HepG2 (cell line): Measurements from ENCODE around the gene SQSTM1. TPM values are rescaled to one million over a fixed set of nuclear protein-coding genes. Genes with fewer than 3 reads are reported as not detected.

Experiments used
- CENPT ChIP-seq: sonication (generic); formaldehyde crosslinking; IDR thresholded peaks from 2 replicates; pipeline ENCODE4 v1.8.0; 2022; ENCODE audit warnings: low read depth, mild to moderate bottlenecking, moderate library complexity, missing genetic modification reagents
- EHMT2 ChIP-seq: fragments of 200-600 bp; sonication (generic); IDR thresholded peaks from 2 replicates; pipeline ENCODE4 v1.7.0; 2017; ENCODE audit warnings: antibody characterized with exemption, low read depth, low read length, borderline replicate concordance
- FLYWCH1 ChIP-seq: sonication (generic); formaldehyde crosslinking; IDR thresholded peaks from 2 replicates; pipeline ENCODE4 v1.8.1; 2023; ENCODE audit warnings: mild to moderate bottlenecking, missing genetic modification reagents
- NFATC3 ChIP-seq: sonication (generic); formaldehyde crosslinking; IDR thresholded peaks from 2 replicates; pipeline ENCODE4 v1.5.1; 2020; ENCODE audit warnings: mild to moderate bottlenecking, missing genetic modification reagents
- NFRKB ChIP-seq: fragments of 450-650 bp; IDR thresholded peaks from 2 replicates; pipeline ENCODE4 v1.6.1; 2017
- NFYC ChIP-seq: IDR thresholded peaks from 2 replicates; pipeline ENCODE4 v1.6.1; 2016; ENCODE audit warnings: missing genetic modification reagents, missing compliant biosample characterization
- RBM39 ChIP-seq: fragments of 200-400 bp; formaldehyde crosslinking; IDR thresholded peaks from one replicate; pipeline ENCODE4 v1.6.1; 2018; ENCODE audit warnings: antibody characterized with exemption, mild to moderate bottlenecking, low read depth, low read length; ENCODE audit not compliant: poor library complexity, severe bottlenecking
- ZFY ChIP-seq: sonication (generic); formaldehyde crosslinking; IDR thresholded peaks from 2 replicates; pipeline ENCODE4 v1.4.0; 2020; ENCODE audit warnings: missing genetic modification reagents
- ZNF20 ChIP-seq: sonication (generic); formaldehyde crosslinking; IDR thresholded peaks from 2 replicates; pipeline ENCODE4 v1.4.0; 2020; ENCODE audit warnings: mild to moderate bottlenecking, moderate library complexity, missing genetic modification reagents
- ZNF343 ChIP-seq: sonication (generic); formaldehyde crosslinking; IDR thresholded peaks from 2 replicates; pipeline ENCODE4 v1.4.0; 2020; ENCODE audit warnings: mild to moderate bottlenecking, missing genetic modification reagents
- ZNF629 ChIP-seq: sonication (generic); formaldehyde crosslinking; conservative IDR thresholded peaks from 2 replicates; pipeline ENCODE4 v1.5.0; 2020; ENCODE audit warnings: missing genetic modification reagents
- polyA plus RNA-seq, 8 experiments: library from polyadenylated mRNA; depleted of rRNA in 3 of 8; stranded (reverse) in 7 of 8; unstranded in 1 of 8; fragments of >200 nt; fragmentation: Illumina TruSeq in 4 of 8; extraction: Trizol in 4 of 8; gene quantifications; 2 replicates each; pipeline versions ENCODE4 v1.2.1 to v1.2.3, GENCODE V29; 2011 to 2016; ENCODE audit warnings: low read depth in 4 of 8, missing spikeins in 1 of 8, mixed read lengths in 1 of 8; ENCODE audit not compliant: insufficient read depth in 1 of 8
- total RNA-seq, 5 experiments: library from RNA; depleted of rRNA; stranded (reverse); fragments of >200 nt; fragmentation: Illumina TruSeq; extraction: Trizol; gene quantifications; 2 replicates each; pipeline ENCODE4 v1.2.3, GENCODE V29; 2016; ENCODE audit warnings: low read depth in 1 of 5
- TF ChIP-seq, protein P1 (sequence below): sonication (generic); formaldehyde crosslinking; IDR thresholded peaks from 2 replicates; pipeline ENCODE4 v1.5.1; 2020; ENCODE audit warnings: mild to moderate bottlenecking, missing genetic modification reagents
- TF ChIP-seq, protein P2 (sequence below): sonication (generic); formaldehyde crosslinking; IDR thresholded peaks from 2 replicates; pipeline ENCODE4 v1.4.0; 2020; ENCODE audit warnings: mild to moderate bottlenecking, low read depth, missing genetic modification reagents
- TF ChIP-seq, protein P3 (sequence below): sonication (generic); formaldehyde crosslinking; IDR thresholded peaks from 2 replicates; pipeline ENCODE4 v1.4.0; 2020; ENCODE audit warnings: missing genetic modification reagents
- TF ChIP-seq, protein P4 (sequence below), 2 experiments: sonication (generic) in 1 of 2; formaldehyde crosslinking in 1 of 2; IDR thresholded peaks; 2 replicates each; pipeline versions ENCODE4 v1.4.0 to v1.6.1; 2016 to 2020; ENCODE audit warnings: borderline replicate concordance in 1 of 2, low read depth in 1 of 2, mild to moderate bottlenecking in 1 of 2, missing genetic modification reagents in 1 of 2

Gene SQSTM1
- total and polyA plus RNA-seq, 2 of the 13 experiments (the other 11 are each of a cell fraction or from before 2014, with no cell fraction given), result 90.9 to 160 TPM

DNA sequence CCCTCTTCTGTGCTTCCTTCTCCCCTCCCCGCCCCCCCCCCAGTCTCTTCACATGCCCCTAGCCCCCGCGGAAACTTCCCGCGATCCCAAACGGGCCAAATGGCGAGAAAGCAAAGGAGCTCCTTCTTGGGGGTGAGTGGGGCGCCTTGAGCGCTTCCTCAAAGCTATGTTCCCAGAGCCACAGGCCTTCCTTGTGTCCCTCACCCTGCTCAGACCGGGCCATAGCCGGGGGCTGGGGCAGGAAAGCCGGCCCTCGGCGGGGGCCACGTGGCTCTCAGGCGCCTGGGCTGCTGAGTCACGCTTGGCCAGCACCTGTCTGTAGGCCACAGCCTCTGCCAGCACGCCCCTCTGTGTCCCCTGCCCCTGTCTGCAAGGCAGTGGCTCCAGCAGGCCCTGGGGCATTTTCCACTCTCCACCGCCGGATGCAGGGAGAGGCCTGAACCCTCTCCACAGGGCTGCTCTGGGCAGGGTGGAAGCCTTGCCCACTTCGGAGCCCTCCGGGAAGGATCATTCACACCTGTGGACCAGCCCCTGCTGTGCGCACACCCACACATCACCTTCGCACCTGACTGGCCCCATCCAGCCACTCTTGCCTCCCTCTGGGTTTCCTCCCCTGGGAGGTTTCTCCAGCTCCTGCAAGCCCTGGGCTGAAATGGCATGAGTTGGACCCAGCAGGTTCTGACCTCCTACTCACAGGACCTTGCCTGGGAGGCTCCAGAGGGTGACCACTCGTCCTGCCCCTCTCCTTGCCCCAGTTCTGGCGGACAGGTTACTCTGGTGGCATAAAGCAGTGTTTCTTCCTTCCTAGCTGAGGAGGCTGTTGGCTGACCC is 1.2 kb upstream of the SQSTM1 start (continued):
- TF ChIP-seq, protein P1, sequence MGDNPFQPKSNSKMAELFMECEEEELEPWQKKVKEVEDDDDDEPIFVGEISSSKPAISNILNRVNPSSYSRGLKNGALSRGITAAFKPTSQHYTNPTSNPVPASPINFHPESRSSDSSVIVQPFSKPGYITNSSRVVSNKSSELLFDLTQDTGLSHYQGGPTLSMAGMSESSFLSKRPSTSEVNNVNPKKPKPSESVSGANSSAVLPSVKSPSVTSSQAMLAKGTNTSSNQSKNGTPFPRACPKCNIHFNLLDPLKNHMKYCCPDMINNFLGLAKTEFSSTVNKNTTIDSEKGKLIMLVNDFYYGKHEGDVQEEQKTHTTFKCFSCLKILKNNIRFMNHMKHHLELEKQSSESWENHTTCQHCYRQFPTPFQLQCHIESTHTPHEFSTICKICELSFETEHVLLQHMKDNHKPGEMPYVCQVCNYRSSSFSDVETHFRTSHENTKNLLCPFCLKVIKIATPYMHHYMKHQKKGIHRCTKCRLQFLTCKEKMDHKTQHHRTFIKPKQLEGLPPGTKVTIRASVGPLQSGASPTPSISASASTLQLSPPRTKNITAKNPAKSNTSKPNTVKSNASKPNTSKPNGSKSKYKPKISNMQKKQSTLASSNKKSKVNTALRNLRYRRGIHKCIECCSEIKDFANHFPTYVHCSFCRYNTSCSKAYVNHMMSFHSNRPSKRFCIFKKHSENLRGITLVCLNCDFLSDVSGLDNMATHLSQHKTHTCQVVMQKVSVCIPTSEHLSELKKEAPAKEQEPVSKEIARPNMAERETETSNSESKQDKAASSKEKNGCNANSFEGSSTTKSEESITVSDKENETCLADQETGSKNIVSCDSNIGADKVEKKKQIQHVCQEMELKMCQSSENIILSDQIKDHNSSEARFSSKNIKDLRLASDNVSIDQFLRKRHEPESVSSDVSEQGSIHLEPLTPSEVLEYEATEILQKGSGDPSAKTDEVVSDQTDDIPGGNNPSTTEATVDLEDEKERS (CRISPR knock-in tag), result no peak
- TF ChIP-seq RBM39, result no peak
- TF ChIP-seq, protein P2, sequence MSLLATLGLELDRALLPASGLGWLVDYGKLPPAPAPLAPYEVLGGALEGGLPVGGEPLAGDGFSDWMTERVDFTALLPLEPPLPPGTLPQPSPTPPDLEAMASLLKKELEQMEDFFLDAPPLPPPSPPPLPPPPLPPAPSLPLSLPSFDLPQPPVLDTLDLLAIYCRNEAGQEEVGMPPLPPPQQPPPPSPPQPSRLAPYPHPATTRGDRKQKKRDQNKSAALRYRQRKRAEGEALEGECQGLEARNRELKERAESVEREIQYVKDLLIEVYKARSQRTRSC, result no peak
- no peak for TF ChIP-seq FLYWCH1
- no peak for TF ChIP-seq CENPT (CRISPR knock-in tag)
- no peak for TF ChIP-seq EHMT2
- peak; percentile 81 for TF ChIP-seq ZNF20 (CRISPR knock-in tag)
- TF ChIP-seq ZNF343, result no peak; the same call in 1 of the 2 replicates
- TF ChIP-seq NFRKB, result no peak
- TF ChIP-seq NFATC3 (CRISPR knock-in tag), result no peak
- TF ChIP-seq ZFY (CRISPR knock-in tag), result peak; percentile 97
- 0 out of 2 replicates have a peak, but pooled peaks have one; percentile 18 for TF ChIP-seq NFYC
- TF ChIP-seq, protein P3, sequence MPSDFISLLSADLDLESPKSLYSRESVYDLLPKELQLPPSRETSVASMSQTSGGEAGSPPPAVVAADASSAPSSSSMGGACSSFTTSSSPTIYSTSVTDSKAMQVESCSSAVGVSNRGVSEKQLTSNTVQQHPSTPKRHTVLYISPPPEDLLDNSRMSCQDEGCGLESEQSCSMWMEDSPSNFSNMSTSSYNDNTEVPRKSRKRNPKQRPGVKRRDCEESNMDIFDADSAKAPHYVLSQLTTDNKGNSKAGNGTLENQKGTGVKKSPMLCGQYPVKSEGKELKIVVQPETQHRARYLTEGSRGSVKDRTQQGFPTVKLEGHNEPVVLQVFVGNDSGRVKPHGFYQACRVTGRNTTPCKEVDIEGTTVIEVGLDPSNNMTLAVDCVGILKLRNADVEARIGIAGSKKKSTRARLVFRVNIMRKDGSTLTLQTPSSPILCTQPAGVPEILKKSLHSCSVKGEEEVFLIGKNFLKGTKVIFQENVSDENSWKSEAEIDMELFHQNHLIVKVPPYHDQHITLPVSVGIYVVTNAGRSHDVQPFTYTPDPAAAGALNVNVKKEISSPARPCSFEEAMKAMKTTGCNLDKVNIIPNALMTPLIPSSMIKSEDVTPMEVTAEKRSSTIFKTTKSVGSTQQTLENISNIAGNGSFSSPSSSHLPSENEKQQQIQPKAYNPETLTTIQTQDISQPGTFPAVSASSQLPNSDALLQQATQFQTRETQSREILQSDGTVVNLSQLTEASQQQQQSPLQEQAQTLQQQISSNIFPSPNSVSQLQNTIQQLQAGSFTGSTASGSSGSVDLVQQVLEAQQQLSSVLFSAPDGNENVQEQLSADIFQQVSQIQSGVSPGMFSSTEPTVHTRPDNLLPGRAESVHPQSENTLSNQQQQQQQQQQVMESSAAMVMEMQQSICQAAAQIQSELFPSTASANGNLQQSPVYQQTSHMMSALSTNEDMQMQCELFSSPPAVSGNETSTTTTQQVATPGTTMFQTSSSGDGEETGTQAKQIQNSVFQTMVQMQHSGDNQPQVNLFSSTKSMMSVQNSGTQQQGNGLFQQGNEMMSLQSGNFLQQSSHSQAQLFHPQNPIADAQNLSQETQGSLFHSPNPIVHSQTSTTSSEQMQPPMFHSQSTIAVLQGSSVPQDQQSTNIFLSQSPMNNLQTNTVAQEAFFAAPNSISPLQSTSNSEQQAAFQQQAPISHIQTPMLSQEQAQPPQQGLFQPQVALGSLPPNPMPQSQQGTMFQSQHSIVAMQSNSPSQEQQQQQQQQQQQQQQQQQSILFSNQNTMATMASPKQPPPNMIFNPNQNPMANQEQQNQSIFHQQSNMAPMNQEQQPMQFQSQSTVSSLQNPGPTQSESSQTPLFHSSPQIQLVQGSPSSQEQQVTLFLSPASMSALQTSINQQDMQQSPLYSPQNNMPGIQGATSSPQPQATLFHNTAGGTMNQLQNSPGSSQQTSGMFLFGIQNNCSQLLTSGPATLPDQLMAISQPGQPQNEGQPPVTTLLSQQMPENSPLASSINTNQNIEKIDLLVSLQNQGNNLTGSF (CRISPR knock-in tag), result peak; percentile 82
- TF ChIP-seq, protein P4, sequence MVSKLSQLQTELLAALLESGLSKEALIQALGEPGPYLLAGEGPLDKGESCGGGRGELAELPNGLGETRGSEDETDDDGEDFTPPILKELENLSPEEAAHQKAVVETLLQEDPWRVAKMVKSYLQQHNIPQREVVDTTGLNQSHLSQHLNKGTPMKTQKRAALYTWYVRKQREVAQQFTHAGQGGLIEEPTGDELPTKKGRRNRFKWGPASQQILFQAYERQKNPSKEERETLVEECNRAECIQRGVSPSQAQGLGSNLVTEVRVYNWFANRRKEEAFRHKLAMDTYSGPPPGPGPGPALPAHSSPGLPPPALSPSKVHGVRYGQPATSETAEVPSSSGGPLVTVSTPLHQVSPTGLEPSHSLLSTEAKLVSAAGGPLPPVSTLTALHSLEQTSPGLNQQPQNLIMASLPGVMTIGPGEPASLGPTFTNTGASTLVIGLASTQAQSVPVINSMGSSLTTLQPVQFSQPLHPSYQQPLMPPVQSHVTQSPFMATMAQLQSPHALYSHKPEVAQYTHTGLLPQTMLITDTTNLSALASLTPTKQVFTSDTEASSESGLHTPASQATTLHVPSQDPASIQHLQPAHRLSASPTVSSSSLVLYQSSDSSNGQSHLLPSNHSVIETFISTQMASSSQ (IDR thresholded peaks at IDR 0.05; ENCODE audit: low read depth), result no peak
- TF ChIP-seq, protein P4 (CRISPR knock-in tag; IDR thresholded peaks at IDR 0.05; ENCODE audit: borderline replicate concordance), result no peak
- TF ChIP-seq ZNF629 (CRISPR knock-in tag), result 0 out of 2 replicates have a peak, but pooled peaks have one; percentile 30
